Activated T-helper 2 cell treated with anti-CD3 and anti-CD28 coated beads, Interferon-gamma antibody, Interleukin-2, Interleukin-4, amounts not matched to agents 10 μg/mL and 5 μg/mL and 100 μg/mL, durations not matched to agents 14 hours and 24 hours and 36 hours (primary cell): ENCODE measurements around the gene RPL11. TPM values are rescaled to one million over a fixed set of nuclear protein-coding genes. Genes with fewer than 3 reads are reported as not detected.
"Not testable (repeated sequence)": the region's sequence is repeated elsewhere in the genome, so short reads cannot be mapped to it uniquely, and the experiment has no call there.

Experiments used
- DNase-seq: peaks from one replicate; pipeline ENCODE4 v3.0.0; 2021; ENCODE audit warnings: low spot score
- H3K27ac Mint-ChIP-seq: one replicate; pipeline ENCODE4 v1.8.0; 2021; ENCODE audit warnings: mixed read lengths
- H3K27me3 Mint-ChIP-seq: one replicate; pipeline ENCODE4 v1.8.0; 2021; ENCODE audit warnings: low read depth, mixed read lengths
- H3K36me3 Mint-ChIP-seq: one replicate; pipeline ENCODE4 v1.8.0; 2021; ENCODE audit warnings: low read depth, mixed read lengths
- H3K4me1 Mint-ChIP-seq: one replicate; pipeline ENCODE4 v1.8.0; 2021; ENCODE audit warnings: low read depth, mixed read lengths
- H3K4me3 Mint-ChIP-seq: one replicate; pipeline ENCODE4 v1.8.0; 2021; ENCODE audit warnings: low read depth, mild to moderate bottlenecking, moderate library complexity, mixed read lengths
- H3K9me3 Mint-ChIP-seq: one replicate; pipeline ENCODE4 v1.8.0; 2021; ENCODE audit warnings: mixed read lengths
- intact Hi-C: fragments of 100-400 bp; cut with micrococcal nuclease; formaldehyde crosslinking; loops from one replicate; pipeline ENCODE4 v1.15.1; 2023
- total RNA-seq: library from RNA; stranded (reverse); gene quantifications from 2 replicates; pipeline ENCODE4 v1.2.3, GENCODE V29; 2022

RPL11 gene
- total RNA-seq, result 1,169 and 1,221 TPM in 2 replicates

DNA sequence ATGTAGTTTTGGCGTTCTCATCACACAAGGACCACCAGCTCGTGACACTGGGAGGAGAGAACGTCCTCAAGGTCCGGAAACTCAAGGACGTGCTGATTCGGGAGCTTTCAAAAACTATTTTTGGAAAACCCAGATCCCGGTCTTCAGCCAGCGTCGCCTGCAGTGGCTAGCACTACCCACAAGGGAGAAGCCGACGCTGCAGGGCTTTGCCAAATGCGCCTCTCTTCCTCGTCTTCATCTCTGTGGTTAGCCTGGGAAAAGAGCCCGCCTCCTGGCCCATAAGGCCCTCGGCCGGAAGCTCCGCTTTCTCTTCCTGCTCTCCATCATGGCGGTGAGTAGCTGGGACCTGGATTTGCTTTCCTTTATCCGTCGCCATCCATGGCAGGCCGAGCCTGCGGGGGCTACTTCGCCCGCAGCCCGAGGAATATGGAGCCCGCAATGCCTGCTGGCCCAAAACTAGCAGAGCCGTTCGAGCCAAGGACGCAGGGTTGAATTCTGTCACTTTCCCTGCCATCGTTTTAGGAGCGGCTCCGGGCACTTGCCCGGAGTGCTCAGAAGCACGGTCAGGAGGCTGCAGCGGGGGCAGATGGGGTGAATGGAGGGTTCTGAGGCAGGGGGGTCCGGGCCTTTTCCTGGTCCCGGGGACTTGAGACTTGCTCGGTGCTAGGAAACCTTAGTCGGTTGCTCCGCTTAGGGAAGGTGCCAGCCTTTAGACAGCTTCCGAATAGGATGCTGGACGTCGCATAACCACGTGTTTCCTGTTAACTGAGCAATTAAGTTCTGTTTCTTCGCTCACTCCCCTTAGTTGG, at the start of gene RPL11:
RPL11 (plus strand) TSS at position 308 of the 809 bp plus-strand sequence; CDS start at position 326, 18 bp downstream.
- H3K27ac Mint-ChIP-seq, result peak within 1 kb of the TSS; percentile 90
- H3K4me1 Mint-ChIP-seq, result peaks cover 38% of the 10 kb centered on the region
- peak within 1 kb of the TSS; percentile 93 for H3K4me3 Mint-ChIP-seq
- no peaks in the 10 kb centered on the region for H3K9me3 Mint-ChIP-seq
- intact Hi-C loops, result loop anchor here (1.0 to 2.0 kb wide), 2 partner anchors 51 to 323 kb away; partner anchors contain the start of gene ELOA
- no peaks in the 10 kb centered on the region for H3K27me3 Mint-ChIP-seq
- peak; percentile 83 for DNase-seq
- peaks cover 51% of the 10 kb centered on the region for H3K36me3 Mint-ChIP-seq

DNA sequence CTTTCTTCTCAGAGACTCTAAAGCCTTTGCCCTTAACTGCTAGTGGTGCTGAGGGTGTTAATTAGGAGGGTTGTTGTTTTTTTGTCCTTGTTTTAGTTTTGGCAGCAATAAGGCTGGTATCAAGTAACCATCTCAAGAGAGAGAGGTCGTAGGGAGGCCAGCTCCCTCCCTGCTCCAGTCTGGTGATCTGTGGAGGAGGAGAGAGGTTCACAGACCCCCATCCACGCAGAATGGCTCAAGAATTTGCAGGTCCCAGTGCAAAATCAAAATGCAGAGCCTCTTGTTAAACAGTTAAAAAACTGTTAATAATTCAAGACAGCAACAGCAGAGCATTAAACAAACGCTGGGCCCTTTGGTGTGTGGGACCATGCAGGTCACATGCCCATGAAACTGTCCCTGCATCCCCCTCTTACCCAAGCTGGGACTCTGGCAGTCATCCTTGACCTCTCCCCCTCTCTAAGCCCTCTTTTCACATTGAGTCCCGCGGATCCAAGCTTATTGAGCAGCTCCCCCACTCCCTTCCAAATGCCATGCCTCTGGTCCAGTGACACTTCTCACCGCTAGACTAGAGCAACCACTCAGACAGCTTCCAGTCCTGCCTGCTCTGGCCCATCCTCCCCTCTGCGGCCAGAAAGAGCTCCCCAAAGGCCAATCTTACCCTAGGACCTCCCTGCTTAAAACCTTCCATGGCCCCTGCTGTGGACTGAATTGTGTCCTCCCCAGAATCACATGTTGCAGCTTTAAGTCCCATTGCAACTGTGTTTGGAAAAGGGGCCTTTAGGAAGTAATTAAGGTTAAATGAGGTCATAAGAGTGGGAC, 47.7 kb upstream of the RPL11 start:
- Mint-ChIP-seq H3K27ac (no peak overlapping the region), H3K27me3 (peaks cover 7% of the 10 kb centered on the region), H3K36me3 (no peaks in the 10 kb centered on the region), H3K4me1 (no peaks in the 10 kb centered on the region), H3K9me3 (no peaks in the 10 kb centered on the region), H3K4me3 (no peak overlapping the region)
- no peak for DNase-seq
- intact Hi-C loops, result no loop called here

DNA sequence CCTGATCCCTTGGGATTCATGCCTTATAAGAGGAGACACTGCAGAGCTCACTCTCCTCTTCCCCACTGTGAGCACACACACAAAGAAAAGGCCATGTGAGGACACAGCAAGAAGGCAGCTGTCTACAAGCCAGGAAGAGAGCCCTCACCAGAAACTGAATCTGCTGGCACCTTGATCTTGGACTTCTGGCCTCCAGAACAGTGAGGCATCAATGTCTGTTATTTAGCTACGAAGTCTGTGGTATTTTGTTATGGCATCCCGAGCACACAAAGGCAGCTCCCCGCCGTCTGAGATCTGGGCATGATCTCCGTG, 47.1 kb upstream of the RPL11 start:
- DNase-seq, result no peak
- H3K9me3 Mint-ChIP-seq, result no peaks in the 10 kb centered on the region
- peaks cover 7% of the 10 kb centered on the region for H3K27me3 Mint-ChIP-seq
- H3K36me3 Mint-ChIP-seq, result no peaks in the 10 kb centered on the region
- intact Hi-C loops, result no loop called here
- no peak overlapping the region for H3K27ac Mint-ChIP-seq
- no peaks in the 10 kb centered on the region for H3K4me1 Mint-ChIP-seq
- no peak overlapping the region for H3K4me3 Mint-ChIP-seq

DNA sequence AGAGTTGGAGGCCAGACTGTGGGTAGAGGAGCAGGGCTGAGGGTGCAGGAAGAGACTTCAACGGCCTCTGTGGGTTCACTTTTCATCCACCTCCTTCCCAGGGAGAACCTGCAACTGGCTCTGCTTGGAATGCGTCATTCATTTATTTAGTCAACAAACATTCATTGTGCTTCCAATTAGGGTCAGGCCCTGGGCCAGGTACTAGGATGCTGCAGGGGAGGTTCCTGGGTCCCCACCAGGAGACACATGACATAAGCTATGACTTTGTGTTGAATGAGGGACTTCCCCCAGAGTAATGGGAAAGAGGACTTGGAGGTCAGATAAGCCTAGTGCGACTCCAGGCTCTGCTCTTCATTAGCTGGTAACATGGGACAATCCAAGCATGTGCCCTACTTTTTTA, 46.3 kb upstream of the RPL11 start:
- no peaks in the 10 kb centered on the region for H3K36me3 Mint-ChIP-seq
- no peaks in the 10 kb centered on the region for H3K4me1 Mint-ChIP-seq
- H3K27ac Mint-ChIP-seq, result no peak overlapping the region

DNA sequence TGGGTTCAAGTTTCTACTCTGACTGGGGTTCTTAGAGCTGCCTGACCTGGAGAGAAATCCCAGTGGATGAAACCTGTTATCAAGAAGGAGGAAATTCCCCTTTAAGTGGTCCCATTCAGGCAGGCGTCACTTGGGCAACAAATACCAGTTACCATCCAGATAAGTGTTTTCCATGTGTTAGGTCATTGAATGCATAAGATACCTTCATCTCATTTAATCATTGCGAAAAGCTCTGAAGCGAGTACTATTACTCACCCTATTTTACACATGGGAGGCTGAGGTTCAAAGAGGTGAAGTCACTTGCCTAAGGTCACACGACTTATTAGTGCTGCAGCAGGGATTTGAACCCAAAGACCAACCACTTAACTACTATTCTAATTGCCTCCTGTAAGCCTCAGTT, 45.5 kb upstream of the RPL11 start:
- Mint-ChIP-seq H3K27ac (no peak overlapping the region), H3K9me3 (no peaks in the 10 kb centered on the region), H3K4me1 (no peaks in the 10 kb centered on the region), H3K36me3 (no peaks in the 10 kb centered on the region), H3K27me3 (peaks cover 9% of the 10 kb centered on the region), H3K4me3 (no peak overlapping the region)
- no peak for DNase-seq
- intact Hi-C loops, result no loop called here

More for the DNA sequence above, 46.3 kb upstream of the RPL11 start:
- peaks cover 7% of the 10 kb centered on the region for H3K27me3 Mint-ChIP-seq
- intact Hi-C loops, result no loop called here
- no peaks in the 10 kb centered on the region for H3K9me3 Mint-ChIP-seq
- no peak for DNase-seq
- H3K4me3 Mint-ChIP-seq, result no peak overlapping the region

DNA sequence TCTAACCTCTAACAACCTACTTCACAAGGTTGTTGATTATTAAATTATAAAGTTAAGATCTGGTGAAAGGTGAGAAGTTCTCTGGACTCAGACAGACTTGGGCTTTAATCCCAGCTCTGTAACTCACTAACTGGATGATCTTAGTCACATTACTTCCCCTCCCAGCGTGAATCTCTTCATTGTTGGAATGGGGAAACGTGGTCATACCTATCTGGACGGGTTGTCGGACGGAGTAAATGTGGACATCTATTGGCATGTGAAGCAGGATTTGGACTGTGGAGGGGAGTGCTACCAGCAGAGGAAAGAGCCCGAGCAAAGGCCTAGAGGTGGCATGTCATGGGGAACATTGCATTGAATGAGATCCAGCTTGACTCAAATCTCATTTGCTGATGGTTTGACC, 45.1 kb upstream of the RPL11 start:
- intact Hi-C loops, result no loop called here
- no peak for DNase-seq
- Mint-ChIP-seq H3K27me3 (peaks cover 13% of the 10 kb centered on the region), H3K27ac (no peak overlapping the region), H3K9me3 (no peaks in the 10 kb centered on the region), H3K36me3 (no peaks in the 10 kb centered on the region), H3K4me3 (no peak overlapping the region), H3K4me1 (no peaks in the 10 kb centered on the region)

DNA sequence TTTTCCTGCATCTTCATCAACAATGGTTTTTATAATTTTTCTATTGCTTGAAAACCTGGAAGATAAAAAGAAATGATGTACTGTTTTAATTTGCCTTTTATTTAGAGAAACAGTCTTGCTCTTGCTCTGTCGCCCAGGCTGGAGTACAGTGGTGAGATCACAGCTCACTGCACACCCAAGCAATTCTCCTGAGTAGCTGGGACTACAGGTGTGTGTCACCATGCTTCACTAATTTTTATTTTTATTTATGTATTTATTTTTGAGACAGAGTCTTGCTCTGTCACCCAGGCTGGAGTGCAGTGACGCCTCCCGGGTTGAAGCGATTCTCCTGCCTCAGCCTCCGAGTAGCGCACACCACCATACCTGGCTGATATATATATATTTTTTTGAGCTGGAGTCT, 43.0 kb upstream of the RPL11 start:
- Mint-ChIP-seq H3K4me3 (no peak overlapping the region), H3K27me3 (peaks cover 14% of the 10 kb centered on the region), H3K36me3 (no peaks in the 10 kb centered on the region), H3K27ac (no peak overlapping the region), H3K4me1 (no peaks in the 10 kb centered on the region), H3K9me3 (no peaks in the 10 kb centered on the region)
- no peak for DNase-seq
- intact Hi-C loops, result no loop called here

DNA sequence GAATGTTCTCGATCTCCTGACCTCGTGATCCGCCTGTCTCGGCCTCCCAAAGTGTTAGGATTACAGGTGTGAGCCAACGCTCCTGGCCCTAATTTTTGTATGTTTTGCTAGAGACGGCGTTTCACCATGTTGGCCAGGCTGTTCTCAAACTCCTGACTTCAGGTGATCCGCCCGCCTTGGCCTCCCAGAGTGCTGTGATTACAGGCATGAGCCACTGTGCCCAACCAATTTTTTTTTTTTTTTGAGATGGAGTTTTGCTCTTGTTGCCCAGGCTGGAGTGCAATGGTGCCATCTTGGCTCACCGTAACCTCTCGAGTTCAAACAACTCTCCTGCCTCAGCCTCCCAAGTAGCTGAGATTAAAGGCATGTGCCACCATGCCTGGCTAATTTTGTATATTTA, 42.4 kb upstream of the RPL11 start:
- H3K4me3 Mint-ChIP-seq, H3K27ac Mint-ChIP-seq, H3K36me3 Mint-ChIP-seq, DNase-seq, H3K9me3 Mint-ChIP-seq, intact Hi-C loops, H3K4me1 Mint-ChIP-seq: not testable (repeated sequence)
- peaks cover 11% of the 10 kb centered on the region for H3K27me3 Mint-ChIP-seq

DNA sequence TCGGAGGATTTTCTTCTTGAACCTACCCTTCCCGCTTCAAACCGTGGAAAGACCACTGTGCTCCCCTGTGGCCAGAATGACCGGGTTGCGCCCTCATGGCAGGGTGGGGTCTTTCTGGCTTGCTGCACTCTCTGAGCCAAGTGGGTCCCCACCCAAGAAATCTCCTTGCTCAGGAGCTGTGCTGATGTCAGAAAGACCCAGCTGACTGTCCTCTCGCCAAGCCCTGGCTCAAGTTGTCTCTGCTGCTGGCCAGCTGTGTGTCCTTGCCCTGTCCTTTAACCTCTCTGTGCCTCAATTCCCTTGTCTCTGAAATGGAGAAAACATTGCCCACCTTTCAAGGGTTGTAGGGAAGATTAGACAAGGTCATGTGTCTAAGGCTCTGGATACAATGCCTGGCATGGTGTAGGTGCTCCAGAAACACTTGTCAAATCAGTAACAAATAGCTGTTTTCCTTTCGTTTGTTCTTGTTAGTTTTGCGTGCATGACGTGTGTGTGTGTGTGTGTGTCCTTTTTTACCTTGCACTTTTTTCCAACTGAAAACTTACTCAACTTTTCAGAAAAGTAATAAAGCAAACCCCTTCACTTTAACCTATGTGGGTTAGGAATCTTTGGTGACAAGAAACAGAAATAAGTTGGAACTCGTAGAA, 41.1 kb upstream of the RPL11 start:
- Mint-ChIP-seq H3K4me1 (no peaks in the 10 kb centered on the region), H3K27ac (no peak overlapping the region), H3K4me3 (no peak overlapping the region), H3K9me3 (no peaks in the 10 kb centered on the region), H3K27me3 (peaks cover 10% of the 10 kb centered on the region), H3K36me3 (no peaks in the 10 kb centered on the region)
- intact Hi-C loops, result no loop called here
- DNase-seq, result no peak

DNA sequence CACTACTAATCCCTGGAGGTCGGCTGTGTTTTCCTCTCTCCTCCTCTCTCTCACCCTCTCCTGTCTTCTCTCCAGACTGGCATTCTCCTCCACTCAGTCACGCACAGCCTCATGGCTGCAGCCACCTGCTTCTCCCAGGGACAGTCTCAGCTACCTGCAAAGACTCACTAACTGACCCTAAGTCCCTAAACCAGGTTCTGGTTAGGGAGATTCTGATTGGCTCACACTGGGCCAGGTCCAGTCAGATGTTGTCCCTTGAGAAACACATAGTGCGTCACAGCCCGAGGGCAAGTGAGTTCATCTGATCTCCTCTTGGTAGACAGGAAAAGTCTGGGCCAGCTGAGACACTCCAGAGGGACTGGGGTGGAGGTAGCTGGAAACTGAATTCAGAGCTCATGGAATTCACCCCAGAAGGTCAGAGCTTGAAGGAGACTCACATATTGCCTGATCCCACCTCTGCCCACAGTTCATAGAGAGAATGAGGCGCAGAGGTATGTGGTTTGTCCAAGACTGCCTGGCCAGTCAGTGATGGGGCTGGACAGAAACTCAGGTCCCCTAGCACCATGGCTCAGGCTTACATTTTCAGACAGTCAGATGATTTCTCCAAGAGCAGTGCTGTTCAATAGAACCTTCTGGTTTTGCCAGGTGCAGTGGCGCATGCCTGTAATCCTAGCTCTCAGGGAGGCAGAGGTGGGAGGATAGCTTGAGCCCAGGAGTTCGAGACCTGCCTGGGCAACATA, 40.4 kb upstream of the RPL11 start:
- H3K9me3 Mint-ChIP-seq, result no peaks in the 10 kb centered on the region
- intact Hi-C loops, result no loop called here
- H3K4me3 Mint-ChIP-seq, result no peak overlapping the region

DNA sequence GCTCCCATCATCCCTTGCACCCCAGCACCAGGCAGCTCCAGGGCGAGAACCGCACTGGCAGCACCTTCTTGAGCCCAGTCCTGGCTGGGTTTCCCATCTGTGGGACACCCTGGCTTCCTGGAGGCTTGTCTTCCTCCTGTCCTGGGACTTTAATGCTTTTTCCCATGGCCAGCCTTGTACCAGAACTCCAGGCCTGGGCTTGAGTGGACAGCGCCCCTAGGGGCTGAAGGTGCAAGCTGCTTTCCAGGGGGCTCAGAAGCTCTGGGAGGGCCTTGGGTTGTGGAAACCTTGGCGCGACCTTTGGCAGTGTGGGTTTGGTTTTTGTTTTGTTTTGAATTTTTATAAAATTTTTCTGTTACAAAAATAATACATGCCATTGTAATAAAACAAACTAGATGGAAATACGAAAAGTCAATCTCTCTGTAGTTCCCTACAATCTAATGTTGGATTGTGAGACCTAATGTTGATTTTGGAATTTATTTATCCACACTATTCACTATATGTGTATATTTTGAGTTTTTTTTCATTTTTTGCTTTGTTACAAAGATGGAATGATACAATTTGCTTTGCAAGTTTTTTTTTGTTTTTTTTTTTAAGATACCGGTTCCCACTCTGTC, 33.8 kb upstream of the RPL11 start:
- Mint-ChIP-seq H3K27ac (no peak overlapping the region), H3K27me3 (no peaks in the 10 kb centered on the region), H3K4me3 (no peak overlapping the region), H3K36me3 (no peaks in the 10 kb centered on the region), H3K9me3 (no peaks in the 10 kb centered on the region), H3K4me1 (no peaks in the 10 kb centered on the region)
- DNase-seq, result peak; percentile 21
- intact Hi-C loops, result no loop called here

More for the DNA sequence above, 40.4 kb upstream of the RPL11 start:
- DNase-seq, result no peak
- Mint-ChIP-seq H3K4me1 (no peaks in the 10 kb centered on the region), H3K27me3 (peaks cover 6% of the 10 kb centered on the region), H3K27ac (no peak overlapping the region), H3K36me3 (no peaks in the 10 kb centered on the region)

DNA sequence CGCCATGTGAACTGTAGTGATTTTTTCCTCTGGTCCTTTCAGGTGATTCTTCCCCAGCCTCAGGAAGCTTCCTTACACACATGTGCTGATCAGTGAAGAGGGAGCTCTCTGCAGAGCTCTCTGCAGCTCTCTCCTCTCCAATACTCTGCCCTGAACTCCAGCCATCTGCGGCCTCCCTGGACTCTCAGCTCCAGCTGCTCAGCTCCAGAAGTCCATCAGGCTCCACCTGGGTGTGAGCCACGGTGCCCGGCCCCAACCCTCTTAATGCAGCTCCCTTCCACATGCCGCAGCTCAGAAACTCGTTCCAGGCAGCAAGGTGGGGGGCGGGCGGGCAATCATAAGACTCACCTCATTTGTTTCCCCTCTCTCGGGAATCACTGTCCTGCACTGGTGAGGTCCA, 30.9 kb upstream of the RPL11 start:
- H3K36me3 Mint-ChIP-seq, result no peaks in the 10 kb centered on the region
- H3K27ac Mint-ChIP-seq, result no peak overlapping the region
- intact Hi-C loops, result no loop called here
- DNase-seq, result no peak
- no peak overlapping the region for H3K4me3 Mint-ChIP-seq
- H3K4me1 Mint-ChIP-seq, result peaks cover 7% of the 10 kb centered on the region
- no peaks in the 10 kb centered on the region for H3K9me3 Mint-ChIP-seq
- no peaks in the 10 kb centered on the region for H3K27me3 Mint-ChIP-seq
